ENCODE data around the gene NAA10. TPM values are rescaled to one million over a fixed set of nuclear protein-coding genes. Genes with fewer than 3 reads are reported as not detected.
A peak's percentile ranks its signal among the peaks of the same experiment; 100 is the strongest.

The NAA10 gene
- total RNA-seq, 2 experiments from 2014 or later = 79.5 to 84.3 TPM

DNA sequence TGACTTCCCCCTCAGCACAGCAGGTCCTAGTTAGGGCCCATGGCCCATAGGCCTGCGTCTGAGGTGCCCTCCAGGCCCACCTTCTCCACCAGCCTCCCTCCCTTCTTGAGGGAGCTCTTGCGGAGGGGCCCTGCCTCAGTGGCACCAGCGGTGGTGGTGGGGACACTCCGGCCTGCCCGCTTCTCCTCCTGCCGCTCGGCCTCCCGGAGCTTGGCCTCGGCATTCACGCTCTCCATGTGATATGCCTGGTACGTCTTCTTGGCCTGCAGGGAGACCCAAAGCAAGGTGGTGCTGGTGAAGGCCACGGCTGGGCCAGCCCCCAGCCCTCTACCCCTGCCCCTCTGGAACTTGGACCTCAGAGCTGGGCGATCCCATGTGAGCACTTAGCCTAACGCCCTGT is 14.3 kb downstream of the NAA10 start:
- Mint-ChIP-seq H3K9me3 (no peaks in the 10 kb centered on the region), H3K27ac (no peak overlapping the region), H3K27me3 (no peaks in the 10 kb centered on the region), H3K4me3 (no peak overlapping the region), H3K4me1 (peaks cover 10% of the 10 kb centered on the region), H3K36me3 (peaks cover 30% of the 10 kb centered on the region)
- ATAC-seq (ENCODE audit: low read depth) (no peak), DNase-seq (no peak)
- POLR2A ChIA-PET = interaction anchor here (1.1 to 7.5 kb wide), 2 partner anchors 14 to 16 kb away, joined by 3 to 69 read pairs; partner anchors contain the start of gene NAA10

- Mint-ChIP-seq H3K4me1 (peaks cover 10% of the 10 kb centered on the region), H3K9me3 (no peaks in the 10 kb centered on the region), H3K4me3 (no peak overlapping the region), H3K27ac (no peak overlapping the region), H3K36me3 (peaks cover 23% of the 10 kb centered on the region), H3K27me3 (no peaks in the 10 kb centered on the region)
- ATAC-seq (ENCODE audit: low read depth) (no peak), DNase-seq (no peak)
- POLR2A ChIA-PET = interaction anchor here (1.2 kb wide), 1 partner anchor 25 kb away, joined by 4 read pairs; the partner anchor contains the start of gene RENBP
Observed at GRCh38 chrX:153919281-153919680, 15.6 kb downstream of the NAA10 start.

DNA sequence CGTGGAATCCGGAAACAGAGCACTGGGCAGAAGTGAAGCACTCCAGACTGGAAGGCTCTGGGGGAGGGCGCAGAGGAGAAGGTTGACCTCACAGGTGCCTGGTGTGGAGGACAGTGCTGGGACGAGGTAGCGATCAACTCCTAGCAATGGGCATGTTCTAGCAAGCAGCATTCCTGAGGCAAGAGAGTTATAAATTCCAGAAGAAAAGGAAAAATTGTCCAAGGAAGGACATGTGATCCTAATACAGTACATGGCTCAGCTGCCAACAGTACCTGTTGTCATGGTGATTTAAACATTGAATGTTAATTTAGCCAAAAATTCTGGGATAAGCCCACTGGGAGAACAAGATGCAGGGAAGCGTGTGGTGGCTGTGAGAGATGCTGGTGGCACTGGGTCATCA is 17.0 kb downstream of the NAA10 start:
- DNase-seq = no peak

DNA sequence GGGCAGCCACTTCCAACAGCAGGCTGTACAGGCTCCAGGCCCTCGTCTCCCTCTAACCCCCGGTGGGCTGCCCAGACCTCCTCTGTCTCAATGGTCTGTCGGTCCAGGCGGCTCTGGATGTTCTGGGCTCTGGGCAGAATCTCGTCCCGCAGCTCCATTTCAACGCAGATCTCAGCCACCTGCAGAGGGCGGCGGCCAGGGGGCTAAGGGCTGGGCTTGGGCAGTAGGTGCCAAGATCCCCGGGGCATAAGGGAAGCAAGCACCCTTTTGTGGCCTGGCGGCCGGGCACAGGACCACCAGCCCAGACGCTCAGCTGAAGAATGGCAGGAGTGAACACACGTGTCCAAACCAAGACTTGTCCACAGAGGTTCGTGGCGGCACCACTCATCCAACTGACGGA is 21.1 kb downstream of the NAA10 start:
- ATAC-seq (ENCODE audit: low read depth) = no peak

More for the DNA sequence above, 17.0 kb downstream of the NAA10 start:
- POLR2A ChIA-PET = interaction anchor here (1.1 to 1.2 kb wide), 2 partner anchors 12 to 27 kb away, joined by 4 read pairs; partner anchors contain the start of gene RENBP
- no peak overlapping the region for H3K4me3 Mint-ChIP-seq
- no peak overlapping the region for H3K27ac Mint-ChIP-seq
- H3K4me1 Mint-ChIP-seq = peaks cover 6% of the 10 kb centered on the region
- H3K36me3 Mint-ChIP-seq = peaks cover 18% of the 10 kb centered on the region
- H3K27me3 Mint-ChIP-seq = no peaks in the 10 kb centered on the region
- H3K9me3 Mint-ChIP-seq = no peaks in the 10 kb centered on the region
- ATAC-seq (ENCODE audit: low read depth) = no peak

GRCh38 chrX:153913211-153913610 is 21.6 kb downstream of the NAA10 start:
- no peaks in the 10 kb centered on the region for H3K9me3 Mint-ChIP-seq
- H3K4me1 Mint-ChIP-seq = peaks cover 5% of the 10 kb centered on the region
- H3K27me3 Mint-ChIP-seq = no peaks in the 10 kb centered on the region
- POLR2A ChIA-PET = no interaction called here
- DNase-seq = no peak
- no peak overlapping the region for H3K27ac Mint-ChIP-seq
- ATAC-seq (ENCODE audit: low read depth) = no peak
- peaks cover 14% of the 10 kb centered on the region for H3K36me3 Mint-ChIP-seq
- no peak overlapping the region for H3K4me3 Mint-ChIP-seq

More for the DNA sequence above, 21.1 kb downstream of the NAA10 start:
- DNase-seq = no peak
- H3K36me3 Mint-ChIP-seq = peaks cover 14% of the 10 kb centered on the region
- no peaks in the 10 kb centered on the region for H3K27me3 Mint-ChIP-seq
- H3K4me1 Mint-ChIP-seq = peaks cover 3% of the 10 kb centered on the region
- POLR2A ChIA-PET = no interaction called here
- no peaks in the 10 kb centered on the region for H3K9me3 Mint-ChIP-seq
- H3K27ac Mint-ChIP-seq = no peak overlapping the region
- H3K4me3 Mint-ChIP-seq = no peak overlapping the region

DNA sequence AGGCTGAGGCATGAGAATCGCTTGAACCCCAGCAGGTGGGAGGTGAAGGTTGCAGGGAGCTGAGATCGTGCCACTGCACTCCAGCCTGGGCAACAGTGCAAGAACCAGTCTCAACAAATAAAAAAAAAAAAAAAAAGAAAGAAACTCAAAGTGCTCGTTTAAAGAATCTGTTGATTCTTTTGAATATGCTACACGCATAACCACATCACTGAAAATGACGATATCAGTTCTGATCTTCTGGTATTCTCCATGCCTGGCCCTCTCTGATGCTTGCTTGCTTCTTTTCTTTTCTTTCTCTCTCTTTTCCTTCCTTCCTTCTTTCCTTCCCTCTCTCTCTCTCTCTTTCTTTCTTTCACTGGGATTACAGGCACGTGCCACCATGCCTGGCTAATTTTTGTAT is 23.0 kb downstream of the NAA10 start:
- peaks cover 9% of the 10 kb centered on the region for H3K36me3 Mint-ChIP-seq
- POLR2A ChIA-PET = interaction anchor here (1.6 to 2.5 kb wide), 2 partner anchors 11 to 14 kb away, joined by 6 to 15 read pairs; partner anchors contain the start of gene ARHGAP4
- H3K27me3 Mint-ChIP-seq = no peaks in the 10 kb centered on the region
- H3K27ac Mint-ChIP-seq = no peak overlapping the region
- H3K4me1 Mint-ChIP-seq = peaks cover 6% of the 10 kb centered on the region
- ATAC-seq (ENCODE audit: low read depth) (no peak), DNase-seq (no peak)
- no peaks in the 10 kb centered on the region for H3K9me3 Mint-ChIP-seq
- H3K4me3 Mint-ChIP-seq = no peak overlapping the region

GRCh38 chrX:153910446-153910845 is 24.4 kb downstream of the NAA10 start:
- Mint-ChIP-seq H3K27me3 (no peaks in the 10 kb centered on the region), H3K4me3 (no peak overlapping the region), H3K4me1 (peaks cover 9% of the 10 kb centered on the region), H3K9me3 (no peaks in the 10 kb centered on the region), H3K36me3 (peaks cover 5% of the 10 kb centered on the region), H3K27ac (no peak overlapping the region)
- POLR2A ChIA-PET = interaction anchor here (0.7 to 2.5 kb wide), 4 partner anchors 12 to 183 kb away, joined by 3 to 15 read pairs (median 5); partner anchors contain the start of gene ARHGAP4
- ATAC-seq (ENCODE audit: low read depth) (no peak), DNase-seq (no peak)

- POLR2A ChIA-PET = interaction anchor here (1.3 kb wide), 1 partner anchor 183 kb away, joined by 3 read pairs; no protein-coding TSS in a partner anchor
- ATAC-seq (ENCODE audit: low read depth) (no peak), DNase-seq (no peak)
- H3K27me3 Mint-ChIP-seq = no peaks in the 10 kb centered on the region
- H3K4me3 Mint-ChIP-seq = no peak overlapping the region
- H3K36me3 Mint-ChIP-seq = peaks cover 5% of the 10 kb centered on the region
- H3K9me3 Mint-ChIP-seq = no peaks in the 10 kb centered on the region
- peaks cover 9% of the 10 kb centered on the region for H3K4me1 Mint-ChIP-seq
- H3K27ac Mint-ChIP-seq = no peak overlapping the region
Observed at GRCh38 chrX:153909980-153910360, 24.9 kb downstream of the NAA10 start.

DNA sequence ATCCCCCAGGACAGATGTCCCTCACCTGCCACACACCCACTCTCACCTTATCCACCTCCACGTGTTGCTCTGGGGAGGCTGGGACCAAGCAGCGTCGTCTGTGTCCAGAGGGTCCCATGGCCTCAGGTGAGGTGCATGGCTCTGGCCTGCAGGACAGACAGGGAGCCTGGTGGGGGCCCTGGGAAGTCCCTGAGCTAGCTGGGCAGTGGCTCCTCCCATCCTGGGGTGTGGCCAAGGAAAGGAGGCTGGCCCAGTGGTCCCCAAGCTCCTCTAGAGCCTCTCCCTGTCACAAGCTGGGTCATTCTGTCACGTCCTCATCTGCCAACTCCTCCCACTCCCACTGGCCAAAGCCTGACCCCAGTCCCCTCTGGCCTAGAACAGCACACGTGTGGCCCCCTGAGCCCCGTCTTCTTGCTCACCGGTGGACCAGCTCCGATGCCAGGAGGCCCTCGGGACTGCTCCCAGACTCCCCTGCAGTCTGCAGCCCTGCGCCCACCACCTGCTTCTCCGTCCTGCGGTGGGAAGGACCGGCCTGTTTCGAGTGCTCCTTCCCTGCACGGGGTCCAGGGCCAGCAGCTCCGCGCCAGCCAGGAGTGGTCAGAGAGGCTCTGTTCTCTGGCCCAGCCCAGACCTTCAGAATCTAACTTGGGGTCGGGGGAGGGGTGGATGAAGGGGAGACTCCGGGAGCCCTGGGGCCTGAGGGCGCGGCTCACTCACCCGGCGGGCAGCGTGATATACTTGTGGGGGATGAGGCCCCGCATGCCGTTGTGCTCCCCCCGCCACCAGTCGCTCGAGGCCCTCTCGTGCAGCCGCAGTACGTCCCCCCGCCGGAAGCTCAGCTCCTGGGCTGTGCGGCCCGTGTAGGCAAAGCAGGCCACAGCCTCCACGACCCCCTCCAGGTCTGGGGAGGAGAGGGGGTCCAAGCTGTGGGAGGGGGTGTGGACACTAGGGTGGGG is 25.5 kb downstream of the NAA10 start:
- Mint-ChIP-seq H3K27ac (no peak overlapping the region), H3K4me1 (peaks cover 9% of the 10 kb centered on the region), H3K9me3 (no peaks in the 10 kb centered on the region), H3K36me3 (peaks cover 5% of the 10 kb centered on the region), H3K27me3 (no peaks in the 10 kb centered on the region), H3K4me3 (no peak overlapping the region)
- POLR2A ChIA-PET = interaction anchor here (1.3 kb wide), 1 partner anchor 182 kb away, joined by 3 read pairs; no protein-coding TSS in a partner anchor
- ATAC-seq (ENCODE audit: low read depth) = no peak
- DNase-seq = no peak

GRCh38 chrX:153908219-153908860 is 26.5 kb downstream of the NAA10 start:
- no peak for ATAC-seq (ENCODE audit: low read depth)
- H3K9me3 Mint-ChIP-seq = no peaks in the 10 kb centered on the region
- peaks cover 16% of the 10 kb centered on the region for H3K4me1 Mint-ChIP-seq
- DNase-seq = no peak
- H3K36me3 Mint-ChIP-seq = peaks cover 5% of the 10 kb centered on the region
- H3K27me3 Mint-ChIP-seq = no peaks in the 10 kb centered on the region
- POLR2A ChIA-PET = no interaction called here
- H3K27ac Mint-ChIP-seq = no peak overlapping the region
- H3K4me3 Mint-ChIP-seq = no peak overlapping the region

- no peak overlapping the region for H3K4me3 Mint-ChIP-seq
- POLR2A ChIA-PET = interaction anchor here (0.8 to 2.4 kb wide), 4 partner anchors 16 to 42 kb away, joined by 3 to 16 read pairs (median 6); no protein-coding TSS in a partner anchor
- H3K27ac Mint-ChIP-seq = no peak overlapping the region
- peaks cover 5% of the 10 kb centered on the region for H3K36me3 Mint-ChIP-seq
- ATAC-seq (ENCODE audit: low read depth) (no peak), DNase-seq (no peak)
- peaks cover 19% of the 10 kb centered on the region for H3K4me1 Mint-ChIP-seq
- no peaks in the 10 kb centered on the region for H3K27me3 Mint-ChIP-seq
- no peaks in the 10 kb centered on the region for H3K9me3 Mint-ChIP-seq
Observed at GRCh38 chrX:153907456-153907855, 27.4 kb downstream of the NAA10 start.

DNA sequence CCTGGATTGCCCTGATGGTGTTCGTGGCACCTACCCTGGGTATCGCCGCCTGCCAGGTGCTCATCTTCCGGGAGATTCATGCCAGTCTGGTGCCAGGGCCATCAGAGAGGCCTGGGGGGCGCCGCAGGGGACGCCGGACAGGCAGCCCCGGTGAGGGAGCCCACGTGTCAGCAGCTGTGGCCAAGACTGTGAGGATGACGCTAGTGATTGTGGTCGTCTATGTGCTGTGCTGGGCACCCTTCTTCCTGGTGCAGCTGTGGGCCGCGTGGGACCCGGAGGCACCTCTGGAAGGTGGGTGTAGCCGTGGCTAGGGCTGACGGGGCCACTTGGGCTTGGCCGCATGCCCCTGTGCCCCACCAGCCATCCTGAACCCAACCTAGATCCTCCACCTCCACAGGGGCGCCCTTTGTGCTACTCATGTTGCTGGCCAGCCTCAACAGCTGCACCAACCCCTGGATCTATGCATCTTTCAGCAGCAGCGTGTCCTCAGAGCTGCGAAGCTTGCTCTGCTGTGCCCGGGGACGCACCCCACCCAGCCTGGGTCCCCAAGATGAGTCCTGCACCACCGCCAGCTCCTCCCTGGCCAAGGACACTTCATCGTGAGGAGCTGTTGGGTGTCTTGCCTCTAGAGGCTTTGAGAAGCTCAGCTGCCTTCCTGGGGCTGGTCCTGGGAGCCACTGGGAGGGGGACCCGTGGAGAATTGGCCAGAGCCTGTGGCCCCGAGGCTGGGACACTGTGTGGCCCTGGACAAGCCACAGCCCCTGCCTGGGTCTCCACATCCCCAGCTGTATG is 28.5 kb downstream of the NAA10 start:
- peak; percentile 35 for ATAC-seq (ENCODE audit: low read depth)
- no peak for DNase-seq
- no peaks in the 10 kb centered on the region for H3K27me3 Mint-ChIP-seq

More for the DNA sequence above, 28.5 kb downstream of the NAA10 start:
- no peaks in the 10 kb centered on the region for H3K36me3 Mint-ChIP-seq
- no peak overlapping the region for H3K4me3 Mint-ChIP-seq
- peaks cover 25% of the 10 kb centered on the region for H3K4me1 Mint-ChIP-seq
- POLR2A ChIA-PET = interaction anchor here (0.7 to 2.4 kb wide), 5 partner anchors 15 to 43 kb away, joined by 3 to 16 read pairs (median 3); no protein-coding TSS in a partner anchor
- peak overlapping the region; percentile 51 for H3K27ac Mint-ChIP-seq
- H3K9me3 Mint-ChIP-seq = no peaks in the 10 kb centered on the region
